NAMALWA (cell line): Measurements from ENCODE around the gene IRAK2.
A peak's percentile ranks its signal among the peaks of the same experiment; 100 is the strongest.

Source experiments
- DNase-seq: peaks from one replicate; pipeline ENCODE4 v3.0.0-alpha.2; 2015; ENCODE audit warnings: low spot score

IRAK2 gene

GRCh38 chr3:10284496-10284895, 119.8 kb downstream of the IRAK2 start:
- no peak for DNase-seq

GRCh38 chr3:10285272-10286132, 120.8 kb downstream of the IRAK2 start:
- no peak for DNase-seq

- DNase-seq = no peak
Measured at GRCh38 chr3:10286133-10286524, 121.4 kb downstream of the IRAK2 start.

GRCh38 chr3:10286596-10287295, 122.0 kb downstream of the IRAK2 start:
- DNase-seq = no peak

GRCh38 chr3:10287936-10288574, 123.3 kb downstream of the IRAK2 start:
- DNase-seq = no peak

- DNase-seq = no peak
Measured at GRCh38 chr3:10288575-10288960, 123.8 kb downstream of the IRAK2 start.

GRCh38 chr3:10289077-10289476, 124.4 kb downstream of the IRAK2 start:
- no peak for DNase-seq

GRCh38 chr3:10289787-10290355, 125.2 kb downstream of the IRAK2 start:
- DNase-seq = no peak

GRCh38 chr3:10290481-10291176, 125.9 kb downstream of the IRAK2 start:
- no peak for DNase-seq

- no peak for DNase-seq
Measured at GRCh38 chr3:10291641-10292040, 126.9 kb downstream of the IRAK2 start.

GRCh38 chr3:10292505-10293419, 128.0 kb downstream of the IRAK2 start, which contains the start of gene GHRL:
TSS of gene GHRL (minus strand) at chr3:10292947. CDS start at chr3:10290180, 2,767 bp downstream.
- DNase-seq = peak; percentile 52
